HepG2 (cell line): ENCODE data around the gene KCNRG. TPM values are rescaled to one million over a fixed set of nuclear protein-coding genes. Genes with fewer than 3 reads are reported as not detected.

Experiments used
- BRCA1 ChIP-seq: sonication (generic); formaldehyde crosslinking; IDR thresholded peaks from 2 replicates; pipeline ENCODE4 v1.4.0; 2020; ENCODE audit warnings: missing genetic modification reagents
- FOXA1 ChIP-seq, 2 experiments: fragments of 450-650 bp in 1 of 2; sonication (generic) in 1 of 2; formaldehyde crosslinking in 1 of 2; IDR thresholded peaks; 2 replicates each; pipeline versions ENCODE4 v1.4.0 to v1.6.1; 2016 to 2020; ENCODE audit warnings: missing genetic modification reagents in 1 of 2
- HOXA3 ChIP-seq: sonication (generic); formaldehyde crosslinking; IDR thresholded peaks from 2 replicates; pipeline ENCODE4 v1.5.0; 2020; ENCODE audit warnings: missing genetic modification reagents
- HOXD1 ChIP-seq: sonication (generic); formaldehyde crosslinking; IDR thresholded peaks from 2 replicates; pipeline ENCODE4 v1.5.0; 2020; ENCODE audit warnings: missing genetic modification reagents
- ISX ChIP-seq: sonication (generic); formaldehyde crosslinking; conservative IDR thresholded peaks from 2 replicates; pipeline ENCODE4 v1.5.0; 2020; ENCODE audit warnings: missing genetic modification reagents
- JARID2 ChIP-seq: sonication (generic); formaldehyde crosslinking; IDR thresholded peaks from 2 replicates; pipeline ENCODE4 v1.8.1; 2023; ENCODE audit warnings: missing genetic modification reagents, inconsistent platforms; ENCODE audit not compliant: insufficient replicate concordance
- NPAS2 ChIP-seq: sonication (generic); formaldehyde crosslinking; IDR thresholded peaks from 2 replicates; pipeline ENCODE4 v1.8.0; 2022; ENCODE audit warnings: mild to moderate bottlenecking, missing genetic modification reagents, borderline replicate concordance
- SP2 ChIP-seq: sonication (generic); formaldehyde crosslinking; IDR thresholded peaks from 2 replicates; pipeline ENCODE4 v1.5.1; 2020; ENCODE audit warnings: mild to moderate bottlenecking, missing genetic modification reagents
- THAP11 ChIP-seq: IDR thresholded peaks from 2 replicates; pipeline ENCODE4 v1.6.1; 2016; ENCODE audit warnings: missing biosample characterization, missing genetic modification reagents
- ZNF652 ChIP-seq: IDR thresholded peaks from 2 replicates; pipeline ENCODE4 v1.6.1; 2016; ENCODE audit warnings: low read depth, borderline replicate concordance
- ZNF790 ChIP-seq: sonication (generic); formaldehyde crosslinking; IDR thresholded peaks from 2 replicates; pipeline ENCODE4 v1.8.0; 2022; ENCODE audit warnings: missing genetic modification reagents, mild to moderate bottlenecking, borderline replicate concordance
- polyA plus RNA-seq, 8 experiments: library from polyadenylated mRNA; depleted of rRNA in 3 of 8; stranded (reverse) in 7 of 8; unstranded in 1 of 8; fragments of >200 nt; fragmentation: Illumina TruSeq in 4 of 8; extraction: Trizol in 4 of 8; gene quantifications; 2 replicates each; pipeline versions ENCODE4 v1.2.1 to v1.2.3, GENCODE V29; 2011 to 2016; ENCODE audit warnings: low read depth in 4 of 8, missing spikeins in 1 of 8, mixed read lengths in 1 of 8; ENCODE audit not compliant: insufficient read depth in 1 of 8
- total RNA-seq, 5 experiments: library from RNA; depleted of rRNA; stranded (reverse); fragments of >200 nt; fragmentation: Illumina TruSeq; extraction: Trizol; gene quantifications; 2 replicates each; pipeline ENCODE4 v1.2.3, GENCODE V29; 2016; ENCODE audit warnings: low read depth in 1 of 5
- TF ChIP-seq, protein P1 (sequence below): sonication (generic); formaldehyde crosslinking; IDR thresholded peaks from 2 replicates; pipeline ENCODE4 v1.8.1; 2023; ENCODE audit warnings: mild to moderate bottlenecking, missing genetic modification reagents
- TF ChIP-seq, protein P2 (sequence below): sonication (generic); formaldehyde crosslinking; IDR thresholded peaks from 2 replicates; pipeline ENCODE4 v1.8.0; 2022; ENCODE audit warnings: mild to moderate bottlenecking, missing genetic modification reagents, moderate library complexity
- TF ChIP-seq, protein P3 (sequence below): IDR thresholded peaks from 2 replicates; pipeline ENCODE4 v1.4.0; 2020; ENCODE audit warnings: mild to moderate bottlenecking, missing genetic modification reagents
- TF ChIP-seq, protein P4 (sequence below): sonication (generic); formaldehyde crosslinking; IDR thresholded peaks from 2 replicates; pipeline ENCODE4 v1.4.0; 2020; ENCODE audit warnings: missing genetic modification reagents, borderline replicate concordance
- TF ChIP-seq, protein P5 (sequence below): sonication (generic); formaldehyde crosslinking; IDR thresholded peaks from 2 replicates; pipeline ENCODE4 v1.8.0; 2022; ENCODE audit warnings: low read depth, missing genetic modification reagents

Gene KCNRG
- total and polyA plus RNA-seq, 2 of the 13 experiments (the other 11 are each of a cell fraction or from before 2014, with no cell fraction given): 1.0 to 1.5 TPM

DNA sequence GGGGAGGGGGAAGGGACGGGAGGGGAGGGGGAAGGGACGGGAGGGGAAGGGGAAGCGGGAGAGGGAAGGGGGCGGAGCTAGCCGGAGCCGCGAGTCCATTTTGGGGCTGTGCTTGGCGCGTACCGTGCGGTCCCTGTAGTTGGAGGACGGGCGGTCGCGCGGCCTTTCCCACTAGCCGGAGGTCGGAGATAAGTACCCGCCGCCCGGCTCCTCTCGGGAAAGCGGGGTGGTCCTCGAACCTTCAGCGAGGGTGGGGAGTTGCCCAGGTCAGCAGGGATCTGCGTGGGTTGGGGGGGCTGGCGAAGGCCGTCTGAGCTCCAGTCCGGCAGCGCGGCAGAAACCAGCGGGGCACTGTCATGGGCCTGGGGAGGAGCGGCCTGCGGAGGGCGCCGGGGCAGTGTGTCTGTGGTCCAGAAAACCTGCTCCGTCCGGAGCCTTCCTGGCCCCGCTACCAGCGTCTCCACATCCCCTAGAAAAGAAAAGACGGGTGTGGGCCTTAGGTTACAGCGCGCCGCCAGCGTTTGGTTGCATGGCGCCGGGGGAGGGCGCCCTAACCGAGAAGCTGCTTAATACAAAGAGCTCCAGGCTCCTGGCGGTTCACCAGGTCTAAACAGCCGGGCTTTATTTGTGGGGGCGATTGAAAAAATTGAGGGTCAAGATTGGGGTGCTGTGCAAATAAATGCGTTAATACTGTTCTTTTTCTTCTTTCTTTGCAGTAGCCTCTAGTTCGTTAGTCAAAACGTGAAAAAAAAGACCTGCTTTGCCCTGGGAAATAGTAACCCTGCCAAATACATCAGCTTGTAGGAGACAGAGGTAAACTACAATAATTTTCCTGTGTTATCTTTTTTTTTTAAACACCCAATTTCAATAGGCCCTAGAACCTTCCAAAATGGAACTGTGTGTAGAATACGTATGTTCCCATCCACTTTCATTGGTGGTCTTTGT is 18.0 kb upstream of the KCNRG start, which contains the start of gene TRIM13 (continued):
- TF ChIP-seq ZNF790 (CRISPR knock-in tag): no peak
- no peak for TF ChIP-seq ZNF652 (CRISPR knock-in tag)
- peak; percentile 65 for TF ChIP-seq JARID2 (CRISPR knock-in tag)
- TF ChIP-seq, protein P1, sequence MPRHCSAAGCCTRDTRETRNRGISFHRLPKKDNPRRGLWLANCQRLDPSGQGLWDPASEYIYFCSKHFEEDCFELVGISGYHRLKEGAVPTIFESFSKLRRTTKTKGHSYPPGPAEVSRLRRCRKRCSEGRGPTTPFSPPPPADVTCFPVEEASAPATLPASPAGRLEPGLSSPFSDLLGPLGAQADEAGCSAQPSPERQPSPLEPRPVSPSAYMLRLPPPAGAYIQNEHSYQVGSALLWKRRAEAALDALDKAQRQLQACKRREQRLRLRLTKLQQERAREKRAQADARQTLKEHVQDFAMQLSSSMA: no peak
- no peak for TF ChIP-seq SP2
- no peak for TF ChIP-seq NPAS2 (CRISPR knock-in tag)
- TF ChIP-seq FOXA1 (IDR thresholded peaks at IDR 0.05): no peak
- TF ChIP-seq FOXA1 (CRISPR knock-in tag; IDR thresholded peaks at IDR 0.05): no peak
- TF ChIP-seq HOXD1: no peak; the same call in 1 of the 2 replicates
- TF ChIP-seq, protein P2, sequence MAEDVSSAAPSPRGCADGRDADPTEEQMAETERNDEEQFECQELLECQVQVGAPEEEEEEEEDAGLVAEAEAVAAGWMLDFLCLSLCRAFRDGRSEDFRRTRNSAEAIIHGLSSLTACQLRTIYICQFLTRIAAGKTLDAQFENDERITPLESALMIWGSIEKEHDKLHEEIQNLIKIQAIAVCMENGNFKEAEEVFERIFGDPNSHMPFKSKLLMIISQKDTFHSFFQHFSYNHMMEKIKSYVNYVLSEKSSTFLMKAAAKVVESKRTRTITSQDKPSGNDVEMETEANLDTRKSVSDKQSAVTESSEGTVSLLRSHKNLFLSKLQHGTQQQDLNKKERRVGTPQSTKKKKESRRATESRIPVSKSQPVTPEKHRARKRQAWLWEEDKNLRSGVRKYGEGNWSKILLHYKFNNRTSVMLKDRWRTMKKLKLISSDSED: no peak
- peak; percentile 18; the same call in 1 of the 2 replicates for TF ChIP-seq HOXA3
- TF ChIP-seq BRCA1 (CRISPR knock-in tag): peak; percentile 69
- 0 out of 2 replicates have a peak, but pooled peaks have one; percentile 34 for TF ChIP-seq ISX
- peak; percentile 54; the same call in 1 of the 2 replicates for TF ChIP-seq THAP11 (CRISPR knock-in tag)
- TF ChIP-seq, protein P3, sequence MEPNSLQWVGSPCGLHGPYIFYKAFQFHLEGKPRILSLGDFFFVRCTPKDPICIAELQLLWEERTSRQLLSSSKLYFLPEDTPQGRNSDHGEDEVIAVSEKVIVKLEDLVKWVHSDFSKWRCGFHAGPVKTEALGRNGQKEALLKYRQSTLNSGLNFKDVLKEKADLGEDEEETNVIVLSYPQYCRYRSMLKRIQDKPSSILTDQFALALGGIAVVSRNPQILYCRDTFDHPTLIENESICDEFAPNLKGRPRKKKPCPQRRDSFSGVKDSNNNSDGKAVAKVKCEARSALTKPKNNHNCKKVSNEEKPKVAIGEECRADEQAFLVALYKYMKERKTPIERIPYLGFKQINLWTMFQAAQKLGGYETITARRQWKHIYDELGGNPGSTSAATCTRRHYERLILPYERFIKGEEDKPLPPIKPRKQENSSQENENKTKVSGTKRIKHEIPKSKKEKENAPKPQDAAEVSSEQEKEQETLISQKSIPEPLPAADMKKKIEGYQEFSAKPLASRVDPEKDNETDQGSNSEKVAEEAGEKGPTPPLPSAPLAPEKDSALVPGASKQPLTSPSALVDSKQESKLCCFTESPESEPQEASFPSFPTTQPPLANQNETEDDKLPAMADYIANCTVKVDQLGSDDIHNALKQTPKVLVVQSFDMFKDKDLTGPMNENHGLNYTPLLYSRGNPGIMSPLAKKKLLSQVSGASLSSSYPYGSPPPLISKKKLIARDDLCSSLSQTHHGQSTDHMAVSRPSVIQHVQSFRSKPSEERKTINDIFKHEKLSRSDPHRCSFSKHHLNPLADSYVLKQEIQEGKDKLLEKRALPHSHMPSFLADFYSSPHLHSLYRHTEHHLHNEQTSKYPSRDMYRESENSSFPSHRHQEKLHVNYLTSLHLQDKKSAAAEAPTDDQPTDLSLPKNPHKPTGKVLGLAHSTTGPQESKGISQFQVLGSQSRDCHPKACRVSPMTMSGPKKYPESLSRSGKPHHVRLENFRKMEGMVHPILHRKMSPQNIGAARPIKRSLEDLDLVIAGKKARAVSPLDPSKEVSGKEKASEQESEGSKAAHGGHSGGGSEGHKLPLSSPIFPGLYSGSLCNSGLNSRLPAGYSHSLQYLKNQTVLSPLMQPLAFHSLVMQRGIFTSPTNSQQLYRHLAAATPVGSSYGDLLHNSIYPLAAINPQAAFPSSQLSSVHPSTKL: peak; percentile 36; the same call in 1 of the 2 replicates
- TF ChIP-seq, protein P4, sequence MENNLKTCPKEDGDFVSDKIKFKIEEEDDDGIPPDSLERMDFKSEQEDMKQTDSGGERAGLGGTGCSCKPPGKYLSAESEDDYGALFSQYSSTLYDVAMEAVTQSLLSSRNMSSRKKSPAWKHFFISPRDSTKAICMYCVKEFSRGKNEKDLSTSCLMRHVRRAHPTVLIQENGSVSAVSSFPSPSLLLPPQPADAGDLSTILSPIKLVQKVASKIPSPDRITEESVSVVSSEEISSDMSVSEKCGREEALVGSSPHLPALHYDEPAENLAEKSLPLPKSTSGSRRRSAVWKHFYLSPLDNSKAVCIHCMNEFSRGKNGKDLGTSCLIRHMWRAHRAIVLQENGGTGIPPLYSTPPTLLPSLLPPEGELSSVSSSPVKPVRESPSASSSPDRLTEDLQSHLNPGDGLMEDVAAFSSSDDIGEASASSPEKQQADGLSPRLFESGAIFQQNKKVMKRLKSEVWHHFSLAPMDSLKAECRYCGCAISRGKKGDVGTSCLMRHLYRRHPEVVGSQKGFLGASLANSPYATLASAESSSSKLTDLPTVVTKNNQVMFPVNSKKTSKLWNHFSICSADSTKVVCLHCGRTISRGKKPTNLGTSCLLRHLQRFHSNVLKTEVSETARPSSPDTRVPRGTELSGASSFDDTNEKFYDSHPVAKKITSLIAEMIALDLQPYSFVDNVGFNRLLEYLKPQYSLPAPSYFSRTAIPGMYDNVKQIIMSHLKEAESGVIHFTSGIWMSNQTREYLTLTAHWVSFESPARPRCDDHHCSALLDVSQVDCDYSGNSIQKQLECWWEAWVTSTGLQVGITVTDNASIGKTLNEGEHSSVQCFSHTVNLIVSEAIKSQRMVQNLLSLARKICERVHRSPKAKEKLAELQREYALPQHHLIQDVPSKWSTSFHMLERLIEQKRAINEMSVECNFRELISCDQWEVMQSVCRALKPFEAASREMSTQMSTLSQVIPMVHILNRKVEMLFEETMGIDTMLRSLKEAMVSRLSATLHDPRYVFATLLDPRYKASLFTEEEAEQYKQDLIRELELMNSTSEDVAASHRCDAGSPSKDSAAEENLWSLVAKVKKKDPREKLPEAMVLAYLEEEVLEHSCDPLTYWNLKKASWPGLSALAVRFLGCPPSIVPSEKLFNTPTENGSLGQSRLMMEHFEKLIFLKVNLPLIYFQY (CRISPR knock-in tag): no peak
- TF ChIP-seq, protein P5, sequence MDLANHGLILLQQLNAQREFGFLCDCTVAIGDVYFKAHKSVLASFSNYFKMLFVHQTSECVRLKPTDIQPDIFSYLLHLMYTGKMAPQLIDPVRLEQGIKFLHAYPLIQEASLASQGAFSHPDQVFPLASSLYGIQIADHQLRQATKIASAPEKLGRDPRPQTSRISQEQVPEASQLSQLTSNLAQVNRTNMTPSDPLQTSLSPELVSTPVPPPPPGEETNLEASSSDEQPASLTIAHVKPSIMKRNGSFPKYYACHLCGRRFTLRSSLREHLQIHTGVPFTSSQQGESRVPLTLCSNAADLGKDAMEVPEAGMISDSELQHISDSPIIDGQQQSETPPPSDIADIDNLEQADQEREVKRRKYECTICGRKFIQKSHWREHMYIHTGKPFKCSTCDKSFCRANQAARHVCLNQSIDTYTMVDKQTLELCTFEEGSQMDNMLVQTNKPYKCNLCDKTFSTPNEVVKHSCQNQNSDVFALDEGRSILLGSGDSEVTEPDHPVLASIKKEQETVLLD (CRISPR knock-in tag): peak; percentile 8; the same call in 1 of the 2 replicates
